Breast epithelium (tissue), 4 donors: Measurements from ENCODE around the gene MAPK8. TPM values are rescaled to one million over a fixed set of nuclear protein-coding genes. Genes with fewer than 3 reads are reported as not detected.
"Not testable (repeated sequence)": the region's sequence is repeated elsewhere in the genome, so short reads cannot be mapped to it uniquely, and the experiment has no call there.

Experiments
- DNase-seq, 2 donors: peaks; one replicate each; pipeline ENCODE4 v3.0.0-alpha.2; 2019; ENCODE audit warnings: low spot score in 2 of 2
- H3K27ac ChIP-seq, 2 donors: fragments of 200-600 bp; sonication (generic) in 1 of 2; one replicate each; pipeline ENCODE4 v1.5.1; 2016 to 2019; ENCODE audit warnings: mild to moderate bottlenecking in 1 of 2
- H3K27me3 ChIP-seq, 2 donors: fragments of 200-600 bp; sonication (generic) in 1 of 2; one replicate each; pipeline versions ENCODE4 v1.5.1 to v1.6.0; 2017 to 2019; ENCODE audit warnings: control low read depth in 1 of 2, mild to moderate bottlenecking in 1 of 2
- H3K36me3 ChIP-seq: fragments of 200-600 bp; one replicate; pipeline ENCODE4 v1.5.1; 2019
- H3K4me1 ChIP-seq, 2 donors: fragments of 200-600 bp; sonication (generic); one replicate each; pipeline ENCODE4 v1.5.1; 2016 to 2019; ENCODE audit warnings: control low read depth in 1 of 2
- H3K4me3 ChIP-seq, 3 donors: fragments of 200-600 bp; sonication (generic); 1 replicate in 2 of 3; 2 replicates in 1 of 3; pipeline ENCODE4 v1.5.1; 2016 to 2019; ENCODE audit warnings: mild to moderate bottlenecking in 3 of 3, moderate library complexity in 2 of 3
- H3K9me3 ChIP-seq, 2 donors: fragments of 200-600 bp; sonication (generic) in 1 of 2; one replicate each; pipeline ENCODE4 v1.5.1; 2016 to 2019; ENCODE audit warnings: control low read depth in 1 of 2
- CTCF ChIP-seq, 3 donors: fragments of 450-650 bp; IDR thresholded peaks; one replicate each; pipeline ENCODE4 v1.5.1; 2016 to 2017; ENCODE audit warnings: antibody characterized with exemption in 3 of 3, mild to moderate bottlenecking in 3 of 3, moderate library complexity in 3 of 3
- POLR2A ChIP-seq: fragments of 450-650 bp; IDR thresholded peaks from one replicate; pipeline ENCODE4 v1.6.1; 2016; ENCODE audit warnings: antibody characterized with exemption, mild to moderate bottlenecking, moderate library complexity
- POLR2AphosphoS5 ChIP-seq, 3 donors: sonication (generic); formaldehyde crosslinking; IDR thresholded peaks; one replicate each; pipeline ENCODE4 v1.6.1; 2017; ENCODE audit warnings: antibody characterized with exemption in 3 of 3
- intact Hi-C: fragments of 100-400 bp; cut with DNase I; formaldehyde crosslinking; loops from one replicate; pipeline ENCODE4 v1.15.1; 2023; ENCODE audit warnings: low total_unique reads
- total RNA-seq, 3 donors: library from RNA; depleted of rRNA; stranded (reverse); fragments of >200 nt; gene quantifications; one replicate each; pipeline ENCODE4 v1.1.0, GENCODE V29; 2016

MAPK8 gene
- total RNA-seq, 3 donors from 2014 or later: 52.5 to 108 (median 74.1) TPM

DNA sequence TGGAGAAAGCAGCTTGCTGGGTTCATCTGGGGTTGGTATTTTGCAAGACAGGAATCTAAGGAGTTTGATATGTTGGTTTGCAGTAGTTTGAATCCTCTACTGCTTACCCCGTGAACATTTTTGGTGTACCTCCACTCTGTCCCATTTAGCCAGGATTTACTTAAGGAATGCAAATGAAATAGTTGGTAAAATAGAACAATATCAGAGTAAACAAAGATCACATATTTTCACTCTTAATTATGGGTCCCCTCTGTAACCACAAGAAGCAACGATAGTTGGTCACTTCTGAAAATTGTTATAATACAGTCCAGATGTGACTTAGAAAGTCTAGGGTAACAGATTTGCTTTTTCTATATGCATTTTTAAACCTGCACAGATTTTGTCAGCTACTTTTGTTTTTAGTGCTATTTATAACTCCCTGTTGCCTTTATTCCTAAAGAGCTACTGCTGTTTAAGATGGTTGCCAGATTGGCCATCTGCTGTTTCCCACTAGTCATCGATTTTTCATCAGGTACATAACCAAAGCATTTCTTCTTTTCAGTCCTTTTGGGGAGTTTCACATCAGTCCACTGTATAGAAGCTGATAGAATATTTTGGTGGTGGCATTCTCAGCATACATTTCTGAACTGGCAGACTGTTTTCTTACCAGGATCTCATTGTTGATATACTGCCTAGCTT is 37.6 kb downstream of the MAPK8 start:
- Histone ChIP-seq H3K9me3 (peaks cover 6 to 17% of the 10 kb centered on the region in 2 donors), H3K4me1 (no peaks in the 10 kb centered on the region), H3K4me3 (no peak overlapping the region), H3K36me3 (no peaks in the 10 kb centered on the region), H3K27me3 (no peaks in the 10 kb centered on the region), H3K27ac (no peak overlapping the region)
- no peak for TF ChIP-seq POLR2AphosphoS5 (IDR thresholded peaks at IDR 0.05)
- no peak for TF ChIP-seq CTCF (IDR thresholded peaks at IDR 0.05)
- no peak for TF ChIP-seq POLR2A
- intact Hi-C loops: no loop called here
- no peak for DNase-seq

- H3K4me1 ChIP-seq, H3K36me3 ChIP-seq: not testable (repeated sequence)
These were observed 39.8 kb downstream of the MAPK8 start for GRCh38 chr10:48346248-48346647.

GRCh38 chr10:48347539-48347938 is 41.1 kb downstream of the MAPK8 start:
- H3K4me1 ChIP-seq, DNase-seq, H3K36me3 ChIP-seq, H3K27ac ChIP-seq, H3K27me3 ChIP-seq, intact Hi-C loops, H3K4me3 ChIP-seq: not testable (repeated sequence)
- H3K9me3 ChIP-seq: peaks cover 6 to 17% of the 10 kb centered on the region in 2 donors

More at GRCh38 chr10:48346248-48346647, 39.8 kb downstream of the MAPK8 start:
- H3K27me3 ChIP-seq, H3K27ac ChIP-seq, H3K4me3 ChIP-seq, DNase-seq, intact Hi-C loops: not testable (repeated sequence)
- peaks cover 6 to 17% of the 10 kb centered on the region in 2 donors for H3K9me3 ChIP-seq

DNA sequence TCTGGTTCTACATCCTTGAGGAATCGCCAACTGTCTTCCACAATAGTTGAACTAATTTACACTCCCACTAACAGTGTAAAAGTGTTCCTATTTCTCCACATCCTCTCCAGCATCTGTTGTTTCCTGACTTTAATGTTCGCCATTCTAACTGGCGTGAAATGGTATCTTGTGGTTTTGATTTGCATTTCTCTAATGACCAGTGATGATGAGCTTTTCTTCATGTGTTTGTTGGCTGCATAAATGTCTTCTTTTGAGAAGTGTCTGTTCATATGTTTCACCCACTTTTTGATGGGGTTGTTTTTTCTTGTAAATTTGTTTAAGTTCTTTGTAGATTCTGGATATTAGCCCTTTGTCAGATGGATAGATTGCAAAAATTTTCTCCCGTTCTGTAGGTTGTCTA is 41.5 kb downstream of the MAPK8 start:
- H3K4me1 ChIP-seq, H3K27ac ChIP-seq, intact Hi-C loops, H3K36me3 ChIP-seq, H3K4me3 ChIP-seq, H3K27me3 ChIP-seq, DNase-seq: not testable (repeated sequence)
- H3K9me3 ChIP-seq: peaks cover 6 to 17% of the 10 kb centered on the region in 2 donors

- intact Hi-C loops: no loop called here
- no peak for TF ChIP-seq POLR2A
- TF ChIP-seq POLR2AphosphoS5 (IDR thresholded peaks at IDR 0.05): no peak
- no peak for TF ChIP-seq CTCF (IDR thresholded peaks at IDR 0.05)
- H3K27ac ChIP-seq: no peak overlapping the region
- no peaks in the 10 kb centered on the region for H3K4me1 ChIP-seq
- H3K36me3 ChIP-seq: no peaks in the 10 kb centered on the region
- no peaks in the 10 kb centered on the region for H3K27me3 ChIP-seq
- H3K4me3 ChIP-seq: no peak overlapping the region
- no peak for DNase-seq
- peaks cover 0 to 8% of the 10 kb centered on the region in 2 donors for H3K9me3 ChIP-seq
These were observed 46.8 kb downstream of the MAPK8 start for GRCh38 chr10:48353246-48353645.

GRCh38 chr10:48357631-48358030 is 51.2 kb downstream of the MAPK8 start:
- no peaks in the 10 kb centered on the region for H3K4me1 ChIP-seq
- H3K4me3 ChIP-seq: no peak overlapping the region
- H3K9me3 ChIP-seq: no peaks in the 10 kb centered on the region
- no peaks in the 10 kb centered on the region for H3K36me3 ChIP-seq
- no peaks in the 10 kb centered on the region for H3K27me3 ChIP-seq
- no peak for DNase-seq
- intact Hi-C loops: no loop called here
- no peak overlapping the region for H3K27ac ChIP-seq
- TF ChIP-seq CTCF (IDR thresholded peaks at IDR 0.05) (no peak), POLR2AphosphoS5 (IDR thresholded peaks at IDR 0.05) (no peak), POLR2A (no peak)

DNA sequence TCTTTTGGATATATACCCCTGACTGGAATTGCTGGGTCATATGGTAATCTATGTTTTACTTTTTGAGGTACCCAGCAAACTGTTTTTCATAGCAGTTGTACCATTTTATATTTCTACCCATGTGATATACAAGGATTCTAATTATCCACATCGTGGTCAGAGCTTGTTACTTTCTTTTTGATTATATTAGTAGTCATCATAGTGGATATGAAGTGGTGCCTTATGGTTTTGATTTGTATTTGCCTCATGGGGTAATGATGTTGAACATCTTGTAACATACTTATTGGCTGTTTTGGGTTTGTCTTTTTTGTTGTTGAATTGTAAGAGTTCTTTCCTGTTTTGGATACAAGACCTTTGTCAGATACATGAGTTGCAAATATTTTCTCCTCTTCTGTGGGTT is 51.7 kb downstream of the MAPK8 start:
- intact Hi-C loops: no loop called here
- no peaks in the 10 kb centered on the region for H3K27me3 ChIP-seq
- no peaks in the 10 kb centered on the region for H3K9me3 ChIP-seq
- no peaks in the 10 kb centered on the region for H3K36me3 ChIP-seq
- TF ChIP-seq CTCF (IDR thresholded peaks at IDR 0.05): no peak
- no peak for TF ChIP-seq POLR2A
- no peak for TF ChIP-seq POLR2AphosphoS5 (IDR thresholded peaks at IDR 0.05)
- no peak overlapping the region for H3K4me3 ChIP-seq
- no peak overlapping the region for H3K27ac ChIP-seq
- no peaks in the 10 kb centered on the region for H3K4me1 ChIP-seq
- no peak for DNase-seq
